HG03135 (cell line): ENCODE data around the gene TAS2R30.

ENCODE experiments used
- ATAC-seq: cut with Tn5 transposase; IDR thresholded peaks from one replicate; pipeline ENCODE4 v1.9.1; 2021; ENCODE audit warnings: mild to moderate bottlenecking, moderate library complexity; ENCODE audit not compliant: unreplicated experiment

Gene TAS2R30, protein sequence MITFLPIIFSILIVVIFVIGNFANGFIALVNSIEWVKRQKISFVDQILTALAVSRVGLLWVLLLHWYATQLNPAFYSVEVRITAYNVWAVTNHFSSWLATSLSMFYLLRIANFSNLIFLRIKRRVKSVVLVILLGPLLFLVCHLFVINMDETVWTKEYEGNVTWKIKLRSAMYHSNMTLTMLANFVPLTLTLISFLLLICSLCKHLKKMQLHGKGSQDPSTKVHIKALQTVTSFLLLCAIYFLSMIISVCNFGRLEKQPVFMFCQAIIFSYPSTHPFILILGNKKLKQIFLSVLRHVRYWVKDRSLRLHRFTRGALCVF

DNA sequence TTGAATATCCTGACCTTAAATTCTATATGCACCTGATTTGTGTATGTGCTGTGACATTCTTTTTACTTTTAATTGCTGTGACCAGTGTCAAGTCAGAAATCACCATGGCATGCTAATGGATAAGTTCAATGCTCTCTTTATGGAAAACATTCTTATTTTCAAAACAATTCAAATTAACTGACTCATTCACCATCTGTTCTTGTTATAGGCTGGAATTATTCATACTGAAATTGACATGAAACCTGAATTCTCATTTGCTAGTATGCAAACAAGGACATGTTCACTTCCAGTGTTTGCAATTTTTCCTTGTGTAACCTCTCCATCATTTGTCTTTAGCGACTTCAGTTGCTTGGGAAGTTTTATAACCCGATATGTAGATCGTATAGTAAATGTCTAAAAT, at the start of gene TAS2R30:
Gene TAS2R30, minus strand, starts transcription at position 340 of the 400 bp plus-strand sequence. CDS start 400 bp downstream, outside the sequence.
- no peak for ATAC-seq

DNA sequence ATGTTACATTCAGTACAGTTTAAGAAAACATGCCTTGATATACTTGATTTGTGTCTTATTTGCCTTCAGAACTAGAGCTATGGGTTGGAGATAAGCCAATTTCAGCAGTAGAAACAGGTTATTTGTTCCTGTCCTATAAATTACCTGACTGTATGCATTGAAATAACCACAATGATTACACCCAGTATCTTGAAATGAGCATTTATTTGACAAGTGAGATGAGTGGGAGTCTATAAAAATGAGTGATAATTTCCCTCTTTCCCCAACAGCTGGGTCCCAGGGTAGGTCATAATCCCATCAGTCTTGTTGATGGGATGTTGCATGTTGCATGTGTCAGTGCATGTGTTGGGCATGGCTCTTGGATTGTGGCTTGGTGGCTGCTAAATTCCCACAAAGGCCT, 48.6 kb upstream of the TAS2R30 start:
- no peak for ATAC-seq

DNA sequence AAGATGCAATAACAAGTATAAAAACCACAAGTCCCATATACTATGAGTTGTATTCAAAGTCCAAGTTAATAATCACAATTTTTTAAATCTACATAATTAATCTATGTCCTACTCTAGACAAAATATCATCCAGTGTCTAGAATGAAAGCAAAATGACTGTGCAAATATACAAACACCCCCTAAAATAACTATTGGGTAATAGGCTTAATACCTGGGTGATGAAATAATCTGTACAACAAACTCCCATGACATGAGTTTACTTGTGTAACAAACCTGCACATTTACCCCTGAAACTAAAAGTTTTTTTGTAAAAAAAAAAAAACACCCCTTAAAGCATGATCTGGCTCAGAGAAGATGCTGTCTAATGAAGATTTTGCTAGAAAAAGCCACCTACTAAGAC, 48.1 kb upstream of the TAS2R30 start:
- no peak for ATAC-seq

DNA sequence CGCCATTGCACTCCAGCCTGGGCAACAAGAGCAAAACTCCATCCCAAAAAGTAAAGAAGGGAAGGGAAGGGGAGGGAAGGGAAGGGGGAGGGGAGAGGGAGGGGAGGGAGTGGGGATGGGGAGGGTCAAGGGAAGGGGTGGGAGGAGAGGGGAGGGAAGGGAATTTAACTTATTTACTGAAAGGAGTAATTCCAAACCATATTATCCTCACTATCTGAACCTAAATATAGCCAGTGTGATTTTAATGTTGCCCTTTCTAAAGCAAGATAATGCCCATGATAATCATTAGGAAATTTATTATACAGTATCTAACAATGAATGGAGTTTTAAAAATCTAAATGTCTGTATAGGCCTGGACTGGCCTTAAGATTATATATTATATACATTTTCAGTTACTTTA, 43.8 kb upstream of the TAS2R30 start:
- ATAC-seq: no peak

- ATAC-seq: no peak
These were observed 39.6 kb upstream of the TAS2R30 start for GRCh38 chr12:11174022-11174421.

DNA sequence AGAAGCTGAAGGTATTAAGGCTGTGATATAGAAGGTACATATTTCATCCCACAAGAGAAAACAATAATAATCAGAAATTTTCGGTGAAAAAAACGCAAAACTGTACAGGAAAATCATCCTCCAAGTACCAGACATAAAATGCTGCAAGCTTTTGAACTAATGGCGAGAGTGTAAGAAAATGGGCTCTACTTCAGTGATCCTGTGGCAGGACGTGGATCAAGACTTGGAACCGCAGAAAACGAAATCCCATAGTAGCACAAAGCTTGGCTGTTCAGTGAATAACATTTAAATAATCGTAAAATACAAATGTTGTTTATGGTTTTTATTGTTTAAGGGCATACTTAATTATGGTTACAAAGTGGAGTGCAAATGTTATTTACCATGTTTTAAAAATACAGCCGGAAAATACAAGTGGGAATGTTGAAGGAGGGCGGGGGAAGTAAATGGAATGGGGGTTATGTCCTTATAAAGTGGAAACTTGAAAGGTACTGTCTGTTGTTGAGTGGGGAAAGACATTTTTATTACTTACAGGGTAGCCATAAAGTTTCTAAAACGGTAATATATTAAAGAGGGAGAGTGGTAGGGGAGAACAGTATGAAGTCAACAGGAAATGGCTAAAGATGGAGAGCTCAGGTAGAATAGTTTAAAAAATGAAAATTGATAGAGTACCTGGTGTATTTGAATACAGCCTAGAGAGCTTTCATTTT, 37.7 kb upstream of the TAS2R30 start:
- ATAC-seq: no peak

- peak; percentile 96 for ATAC-seq
These were observed 36.9 kb upstream of the TAS2R30 start, which contains the start of gene SMIM10L1 for GRCh38 chr12:11171145-11171968. Gene SMIM10L1 (plus strand): TSS chr12:11171194. CDS start chr12:11171357, 163 bp downstream.

- ATAC-seq: no peak
These were observed 36.3 kb upstream of the TAS2R30 start for GRCh38 chr12:11170810-11171144.

- no peak for ATAC-seq
These were observed 31.9 kb upstream of the TAS2R30 start for GRCh38 chr12:11166300-11166699.

GRCh38 chr12:11164384-11164783, 29.9 kb upstream of the TAS2R30 start:
- ATAC-seq: no peak

GRCh38 chr12:11162502-11162901, 28.1 kb upstream of the TAS2R30 start:
- no peak for ATAC-seq

GRCh38 chr12:11158885-11159444, 24.5 kb upstream of the TAS2R30 start:
- ATAC-seq: no peak

DNA sequence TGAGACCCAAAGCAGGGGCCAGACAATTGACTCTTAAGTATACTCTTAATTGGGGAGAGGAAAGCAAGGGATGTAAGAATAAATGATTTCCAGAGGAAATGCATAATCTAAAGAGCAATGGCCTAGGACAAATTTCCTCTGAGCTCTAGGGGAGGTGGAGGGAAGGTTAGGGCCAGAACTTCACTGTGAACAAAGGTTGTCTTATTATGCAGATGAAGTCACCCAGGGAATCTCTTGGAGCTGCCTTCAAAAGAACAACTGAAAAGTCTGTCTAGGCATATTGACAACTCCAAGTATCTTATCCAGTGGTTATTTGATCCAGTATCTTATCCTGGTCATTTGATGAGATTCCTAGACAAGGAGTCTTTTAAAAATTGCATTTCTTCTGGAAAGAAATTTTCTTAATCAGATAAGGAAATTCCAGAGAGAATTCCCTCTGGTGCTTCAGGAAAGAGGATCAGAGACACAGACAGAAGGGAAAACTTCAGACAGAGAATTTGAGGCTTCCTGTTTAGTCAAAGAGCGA, 20.0 kb upstream of the TAS2R30 start:
- ATAC-seq: no peak

- ATAC-seq: no peak
These were observed 18.3 kb upstream of the TAS2R30 start for GRCh38 chr12:11152725-11153124.

DNA sequence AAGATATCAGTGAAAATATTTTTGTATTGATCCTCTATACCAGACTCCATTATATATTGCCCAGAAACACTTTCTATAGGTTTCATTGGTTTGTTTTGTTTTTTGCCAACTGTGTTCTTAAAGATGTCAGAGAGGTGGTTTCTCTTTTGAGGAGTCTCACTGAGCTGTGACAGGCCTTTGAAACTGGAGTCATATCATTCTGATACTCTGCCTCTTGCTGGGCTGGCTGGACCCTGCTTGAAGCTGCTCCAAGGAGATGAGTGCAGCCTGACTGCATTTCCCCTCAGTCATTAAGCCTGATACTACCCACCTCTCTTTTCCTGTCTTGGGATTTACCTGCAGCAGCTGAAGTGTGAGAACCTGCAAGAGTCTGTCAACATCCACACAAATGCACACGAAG, 16.4 kb upstream of the TAS2R30 start:
- no peak for ATAC-seq

DNA sequence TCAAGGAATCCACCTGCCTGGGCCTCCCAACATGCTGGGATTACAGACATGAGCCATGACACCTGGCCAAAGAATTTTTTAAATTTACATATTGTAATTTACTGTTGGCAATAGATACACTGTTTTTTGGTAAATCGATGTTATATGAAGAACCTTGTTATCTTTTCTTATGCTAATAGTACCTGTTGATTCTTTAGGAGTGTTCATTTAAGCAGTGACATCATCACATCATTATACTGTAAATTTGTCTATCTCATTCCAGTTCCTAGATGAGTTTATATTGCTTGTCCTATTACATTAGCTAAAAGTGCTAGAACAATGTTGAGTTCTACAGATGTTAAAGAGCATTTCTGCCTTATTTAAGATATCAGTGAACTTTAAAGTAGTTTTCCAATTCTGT, 13.0 kb upstream of the TAS2R30 start:
- ATAC-seq: no peak

GRCh38 chr12:11144297-11144696, 9.9 kb upstream of the TAS2R30 start:
- ATAC-seq: no peak

GRCh38 chr12:11143352-11143751, 8.9 kb upstream of the TAS2R30 start:
- ATAC-seq: no peak

DNA sequence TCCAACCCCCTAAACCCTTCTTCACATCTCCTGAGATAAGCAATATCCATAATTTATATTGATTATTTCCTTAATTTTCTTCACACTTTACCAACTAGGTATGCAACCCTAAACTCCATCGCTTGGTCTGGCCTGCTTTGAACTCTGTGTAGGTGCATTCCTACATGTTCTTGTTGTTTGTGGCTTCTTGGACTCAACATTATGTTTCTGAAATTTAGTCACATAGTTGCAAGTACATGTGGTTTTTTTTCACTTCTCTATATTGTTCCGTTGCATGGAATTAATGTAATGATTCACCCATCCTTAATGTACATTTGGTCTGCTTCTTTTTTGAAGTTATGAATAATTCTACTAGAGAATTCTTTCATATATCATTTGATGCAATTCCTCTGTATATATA, 1.6 kb upstream of the TAS2R30 start:
- no peak for ATAC-seq

GRCh38 chr12:11133816-11134215, 628 bp downstream of the TAS2R30 start:
- no peak for ATAC-seq

- no peak for ATAC-seq
These were observed 1.3 kb downstream of the TAS2R30 start for GRCh38 chr12:11133162-11133561.
